ENCODE data around the gene NBEA.

GRCh38 chr13:35228536-35228935 lies 286.5 kb downstream of the NBEA start:
- no peak for TF ChIP-seq POLR2AphosphoS5 (IDR thresholded peaks at IDR 0.05; ENCODE audit: low read depth)
- TF ChIP-seq CTCF (IDR thresholded peaks at IDR 0.05; ENCODE audit: insufficient read depth, low read length) = no peak
- TF ChIP-seq SPI1 (IDR thresholded peaks at IDR 0.05; ENCODE audit: borderline replicate concordance, low read depth) = no peak
- no peak for TF ChIP-seq REST (IDR thresholded peaks at IDR 0.05; ENCODE audit: insufficient replicate concordance, low read depth)
- TF ChIP-seq GABPA (IDR thresholded peaks at IDR 0.05; ENCODE audit: low read depth) = no peak
